Fibroblast of skin of left biceps (primary cell): ENCODE data around the gene PPT1.

ENCODE experiments used
- DNase-seq, 2 experiments: peaks; one replicate each; pipeline ENCODE4 v3.0.0-alpha.2; 2013; ENCODE audit warnings: low read depth in 2 of 2

Gene PPT1

DNA sequence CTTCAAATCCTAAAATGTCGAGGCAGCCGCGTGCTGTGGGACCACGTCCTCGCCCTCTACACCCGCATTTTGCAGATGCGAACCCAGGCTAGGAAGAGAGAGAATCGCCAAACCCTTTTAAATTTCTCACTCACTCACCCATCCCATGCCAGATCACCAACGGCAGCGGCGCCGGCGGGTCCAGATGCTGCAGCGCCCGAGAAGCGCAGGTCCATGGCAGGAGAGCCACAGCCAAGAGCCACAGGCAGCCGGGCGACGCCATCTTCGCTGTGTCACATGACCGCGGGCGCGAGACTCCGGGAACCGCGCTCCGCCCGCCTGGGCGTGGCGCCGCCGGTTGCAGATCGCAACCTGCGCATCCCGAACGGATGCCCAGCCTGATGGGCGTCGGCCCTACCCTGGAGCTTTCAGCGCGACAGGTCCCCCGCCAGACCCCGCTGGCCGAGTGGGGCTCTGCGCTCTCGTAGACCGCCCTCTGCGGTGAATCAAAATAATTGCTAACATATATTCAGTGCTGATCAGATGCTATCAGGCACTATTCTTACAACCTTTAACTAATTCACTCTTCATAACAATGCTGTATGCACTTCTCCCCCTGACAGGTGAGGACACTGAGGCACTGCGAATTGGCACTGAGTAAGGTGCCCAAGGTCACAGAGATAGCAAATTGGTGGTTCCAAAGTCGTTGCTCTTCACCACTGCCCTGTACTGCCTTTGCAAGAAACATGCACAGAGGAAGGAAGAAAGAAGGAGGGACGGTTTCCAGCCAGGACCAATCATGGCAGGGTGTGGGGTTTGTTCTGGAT is at the start of gene PPT1:
TSS of gene PPT1 (minus strand) at position 276 of the 806 bp plus-strand sequence. CDS start at position 262, 14 bp downstream.
- DNase-seq: no peak

GRCh38 chr1:40143891-40144575 is 47.0 kb upstream of the PPT1 start:
- peak in 1 of 2 experiments; percentile 21 for DNase-seq

DNA sequence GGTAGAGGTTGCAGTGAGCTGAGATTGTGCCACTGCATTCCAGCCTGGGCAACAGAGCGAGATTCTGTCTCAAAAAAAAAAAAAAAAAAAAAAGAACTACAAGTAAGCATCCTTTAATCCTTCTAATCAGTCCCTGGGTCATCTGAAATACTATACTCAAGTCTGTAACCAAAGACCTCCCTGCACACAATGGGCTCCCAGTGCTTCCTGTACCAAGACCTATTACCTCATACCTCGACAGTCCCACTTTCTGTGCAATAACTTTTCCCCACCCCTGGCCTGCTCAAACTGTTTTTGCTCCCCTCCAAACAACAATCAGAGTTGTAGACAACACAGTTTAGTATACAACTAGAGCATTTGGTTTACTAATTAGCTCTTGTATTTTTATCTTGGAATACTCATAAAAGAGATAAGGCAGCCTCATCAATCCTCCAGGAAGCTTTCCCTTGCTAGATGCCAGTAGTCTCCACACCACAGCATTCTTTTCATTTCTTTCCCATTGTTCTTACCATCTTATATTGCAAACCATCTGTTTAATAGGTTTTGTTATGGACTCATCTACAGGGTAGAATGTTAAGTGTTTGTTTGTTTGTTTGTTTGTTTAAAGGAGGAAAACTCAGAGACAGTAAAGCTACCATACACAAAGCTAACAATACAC is 45.0 kb upstream of the PPT1 start:
- no peak for DNase-seq

DNA sequence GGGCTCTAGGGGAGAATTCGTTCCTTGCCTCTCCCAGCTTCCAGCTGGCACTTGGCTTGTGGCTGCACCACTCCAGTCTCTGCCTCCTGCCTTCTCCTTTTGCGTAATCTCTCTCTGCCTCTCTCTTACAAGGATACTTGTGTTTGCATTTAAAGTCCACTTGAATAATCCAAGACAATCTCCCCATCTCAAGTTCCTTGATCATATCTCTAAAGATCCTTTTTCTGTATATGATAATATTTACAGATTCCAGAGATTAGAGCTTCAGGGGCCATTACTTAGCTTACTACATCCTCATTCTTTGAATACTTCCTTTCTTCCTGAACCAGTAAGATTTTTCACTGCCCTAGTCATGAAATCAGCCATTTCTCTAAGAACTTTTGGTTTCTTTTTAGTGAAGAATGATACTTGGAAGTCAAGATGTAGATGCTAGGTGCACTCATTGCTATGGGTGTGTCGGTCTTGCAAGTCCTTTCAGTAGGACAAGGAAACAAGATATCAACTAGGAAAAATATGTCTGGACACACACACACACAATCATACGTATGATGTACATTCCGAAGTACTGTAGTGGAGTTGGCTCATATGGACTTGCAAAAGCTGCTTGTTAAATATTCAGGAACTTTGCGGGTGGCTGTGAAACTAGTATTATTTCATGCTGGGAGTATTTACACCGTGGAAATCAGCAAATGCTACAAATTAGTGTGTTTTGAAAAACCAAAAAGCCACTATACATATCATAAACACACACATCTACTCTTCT is 43.3 kb upstream of the PPT1 start:
- DNase-seq: no peak

- no peak for DNase-seq
These were observed 36.8 kb upstream of the PPT1 start for GRCh38 chr1:40133839-40134238.

- DNase-seq: no peak
These were observed 36.2 kb upstream of the PPT1 start for GRCh38 chr1:40133312-40133665.

DNA sequence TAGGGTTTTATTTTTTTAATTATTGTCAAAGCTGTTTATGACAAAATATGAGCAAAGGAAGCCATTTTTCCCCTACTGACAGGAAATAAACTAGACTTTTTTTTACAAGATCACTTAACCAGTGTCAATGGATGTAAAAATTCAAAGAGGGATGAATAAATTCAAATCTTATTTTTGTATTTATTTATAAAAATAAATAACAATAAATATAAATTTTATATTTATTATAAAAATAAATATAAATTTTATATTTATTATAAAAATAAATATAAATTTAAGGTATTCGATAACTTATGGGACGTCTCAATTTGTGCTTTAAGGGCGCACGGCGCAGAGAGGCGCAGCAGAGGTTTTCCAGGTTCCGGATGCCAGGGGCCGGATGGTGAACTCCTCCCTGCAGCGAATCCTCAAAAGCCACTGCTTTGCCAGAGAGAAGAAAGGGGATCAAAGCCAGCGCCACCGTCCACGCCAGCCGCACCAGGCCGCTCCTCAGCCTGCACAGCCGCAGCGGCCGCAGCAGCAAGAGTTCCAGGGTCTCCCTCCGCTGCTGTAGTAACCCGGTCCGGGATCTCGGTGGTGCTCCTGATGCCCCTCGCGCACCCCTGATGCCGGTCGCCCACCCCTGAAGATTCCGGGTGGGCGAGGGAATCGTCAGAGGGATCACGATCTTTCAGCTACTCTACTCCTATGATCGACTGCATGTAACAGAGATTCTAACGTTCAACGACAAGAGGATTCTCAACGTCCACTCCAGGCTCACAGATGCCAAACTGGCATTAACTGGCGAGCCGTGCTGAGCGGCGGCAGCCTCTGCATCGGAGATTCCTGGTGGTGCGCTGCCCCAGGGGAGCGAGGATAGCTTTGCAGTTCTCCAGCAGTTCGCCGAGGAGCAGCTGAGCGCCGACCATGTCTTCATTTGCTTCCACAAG is 35.6 kb upstream of the PPT1 start:
- DNase-seq: no peak

DNA sequence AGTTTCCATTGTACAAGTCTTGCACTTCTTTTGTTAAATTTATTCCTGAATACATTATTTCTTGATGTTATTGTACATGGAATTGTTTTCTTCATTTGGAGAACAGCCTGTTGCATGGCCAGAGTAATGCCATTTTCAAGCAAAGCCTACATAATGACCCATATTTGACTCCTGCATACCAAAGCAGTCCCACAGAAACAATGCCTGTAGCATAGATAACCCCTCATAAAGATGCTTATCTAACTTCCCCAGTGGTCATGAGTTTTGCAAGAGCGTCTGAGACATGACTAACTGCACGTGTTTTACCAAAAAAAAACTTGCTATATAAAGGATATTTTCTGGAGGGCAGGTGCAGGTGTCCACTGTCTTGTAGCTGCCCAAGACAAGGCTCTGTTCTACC is 33.8 kb upstream of the PPT1 start:
- no peak for DNase-seq

DNA sequence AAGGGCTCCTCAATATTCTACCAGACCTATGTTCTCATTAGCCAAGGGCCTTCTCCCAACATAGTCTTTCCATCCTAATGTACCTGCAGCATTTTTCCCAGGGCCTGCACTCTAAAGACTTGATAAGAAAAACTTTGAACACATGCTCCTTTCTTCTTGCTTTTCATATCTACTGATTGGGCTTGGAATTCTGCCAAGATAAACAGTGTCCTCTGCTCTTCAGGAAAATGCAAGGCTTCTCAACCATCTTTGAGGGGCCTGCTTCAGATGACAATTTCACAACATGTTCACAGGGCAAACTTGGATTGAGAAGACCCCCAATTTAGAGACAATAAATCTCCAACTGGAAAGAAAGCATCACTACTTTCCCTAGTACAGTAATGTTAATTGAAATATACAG is 25.8 kb upstream of the PPT1 start:
- DNase-seq: no peak

- no peak for DNase-seq
These were observed 23.1 kb upstream of the PPT1 start for GRCh38 chr1:40120128-40120527.

GRCh38 chr1:40114400-40114799 is 17.3 kb upstream of the PPT1 start:
- no peak for DNase-seq

- no peak for DNase-seq
These were observed 13.3 kb upstream of the PPT1 start for GRCh38 chr1:40110389-40110788.

GRCh38 chr1:40107290-40107959 is 10.4 kb upstream of the PPT1 start:
- no peak for DNase-seq

DNA sequence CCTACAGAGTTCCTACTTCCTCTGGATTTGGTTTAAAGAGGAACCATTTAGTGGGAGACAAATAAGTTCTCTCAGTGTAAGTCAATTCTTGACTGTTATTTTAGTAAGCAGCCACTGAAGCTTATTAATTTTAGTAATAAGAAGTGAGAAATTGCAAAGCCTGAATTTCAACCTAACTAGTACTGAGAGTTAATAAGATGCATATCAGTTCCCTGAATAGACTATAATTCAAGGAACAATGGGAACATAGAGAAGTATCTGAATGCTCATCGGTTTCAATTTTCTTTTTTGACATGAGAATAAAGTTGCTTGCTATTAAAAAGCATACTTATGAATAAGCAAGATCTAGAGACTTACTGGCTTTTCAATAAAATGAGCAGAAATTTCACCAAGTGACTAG is 8.0 kb upstream of the PPT1 start:
- DNase-seq: no peak

DNA sequence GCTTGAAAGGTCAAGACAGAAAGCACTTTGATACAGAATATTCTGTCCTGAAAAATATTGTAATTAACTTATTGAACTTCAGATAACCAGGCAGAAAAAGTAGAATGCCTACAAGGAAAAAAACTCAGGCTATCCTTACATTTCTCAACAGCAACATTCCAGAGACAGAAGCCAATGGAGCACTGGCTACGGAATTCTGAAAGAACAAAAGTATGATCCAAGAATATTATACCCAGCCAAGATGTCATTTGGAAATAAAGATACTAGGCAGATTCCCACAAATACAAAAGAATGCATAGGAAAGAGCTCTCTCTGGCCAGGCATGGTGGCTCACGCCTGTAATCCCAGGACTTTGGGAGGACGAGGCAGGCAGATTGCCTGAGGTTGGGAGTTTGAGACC is 5.8 kb upstream of the PPT1 start:
- no peak for DNase-seq

- DNase-seq: no peak
These were observed 5.0 kb upstream of the PPT1 start for GRCh38 chr1:40102038-40102437.

DNA sequence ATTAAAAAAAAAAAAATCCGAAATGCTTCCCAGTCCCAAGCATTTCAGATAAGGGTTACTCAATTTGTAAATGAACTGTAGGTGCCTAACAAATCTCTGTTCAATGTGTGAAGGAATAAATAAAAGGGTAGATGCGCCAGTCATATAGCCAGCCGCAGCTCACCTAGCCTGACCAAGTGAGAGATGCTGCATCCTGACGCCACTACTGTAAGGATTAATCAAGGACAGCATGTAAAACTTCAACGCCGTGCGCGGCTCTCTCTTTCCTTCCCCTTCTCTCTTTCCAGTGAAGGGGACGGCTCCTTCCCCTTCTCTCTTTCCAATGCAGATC is 441 bp downstream of the PPT1 start:
- no peak for DNase-seq

- DNase-seq: no peak
These were observed 1.2 kb downstream of the PPT1 start for GRCh38 chr1:40095806-40096205.

DNA sequence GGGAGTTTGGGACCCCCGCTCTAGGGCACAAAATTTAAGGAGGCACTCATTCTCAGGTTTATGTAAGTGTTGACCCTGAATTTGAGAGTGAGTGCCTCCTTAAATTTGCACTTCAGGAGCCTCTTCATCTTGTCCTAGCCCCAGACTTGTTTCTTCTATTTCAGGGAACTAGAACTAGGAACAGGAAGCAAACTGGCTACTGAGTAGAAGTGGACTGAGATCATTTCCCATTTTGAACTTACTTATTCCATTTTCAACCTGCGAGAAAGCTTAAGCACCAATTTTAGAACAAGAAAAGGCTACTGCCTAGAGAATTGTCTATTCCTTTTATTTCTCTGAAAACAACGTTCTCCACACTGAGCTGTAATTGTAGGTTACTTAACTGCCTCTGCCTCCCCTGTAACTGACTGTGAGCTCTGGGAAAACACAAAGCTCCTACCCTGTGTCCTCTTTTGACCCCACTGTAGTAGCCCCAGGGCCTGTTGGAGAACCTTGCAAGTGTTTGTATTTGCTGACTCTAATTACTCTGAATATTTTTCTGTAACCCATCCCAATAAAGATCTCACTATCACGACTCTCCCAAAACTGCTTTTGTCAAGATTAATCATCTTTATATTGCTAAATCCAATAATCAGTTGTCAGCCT is 2.5 kb downstream of the PPT1 start:
- DNase-seq: no peak
